Muscle of back (tissue), 11 donors: ENCODE data around the gene DHCR7. TPM values are rescaled to one million over a fixed set of nuclear protein-coding genes. Genes with fewer than 3 reads are reported as not detected.

Experiments used
- DNase-seq, 3 donors: peaks; one replicate each; pipeline versions ENCODE4 v3.0.0 to v3.0.0-alpha.2; 2013
- polyA plus RNA-seq, 10 donors: library from polyadenylated mRNA; unstranded; fragments of 120-200 nt; gene quantifications; one replicate each; pipeline ENCODE4 v1.2.1, GENCODE V29; 2013; ENCODE audit not compliant: insufficient read length in 10 of 10

The DHCR7 gene
- polyA plus RNA-seq, 10 donors = 9.3 to 19.6 (median 13.4) TPM

GRCh38 chr11:71387784-71388636, 60.2 kb downstream of the DHCR7 start:
- DNase-seq = no peak

- DNase-seq = no peak
Measured at GRCh38 chr11:71387200-71387599, 61.0 kb downstream of the DHCR7 start.

- DNase-seq = no peak
Measured at GRCh38 chr11:71386202-71386601, 62.0 kb downstream of the DHCR7 start.

- DNase-seq = no peak
Measured at GRCh38 chr11:71385091-71385490, 63.1 kb downstream of the DHCR7 start.

GRCh38 chr11:71384561-71384960, 63.6 kb downstream of the DHCR7 start:
- DNase-seq = no peak

Other genes starting within 250 kb of the DHCR7 start
- gene SHANK2, start 195.8 kb downstream of the DHCR7 start, polyA plus RNA-seq = 1 to 10 TPM in 9 of 10 donors, under 1 TPM in 1; 0.76 to 2.3 (median 1.4) TPM
- 10 to 100 TPM; 14.8 to 29.6 (median 20.2) TPM for gene NADSYN1, start 4.8 kb upstream of the DHCR7 start, polyA plus RNA-seq
- gene KRTAP5-7, start 78.9 kb upstream of the DHCR7 start, polyA plus RNA-seq = under 1 TPM in 1 of 10 donors, not detected in 9; 0.11 TPM
- under 1 TPM in 2 of 10 donors, not detected in 8; 0.17 TPM for gene KRTAP5-8, start 89.6 kb upstream of the DHCR7 start, polyA plus RNA-seq
- under 1 TPM in 3 of 10 donors, not detected in 7; 0.15 to 0.35 (median 0.21) TPM for gene KRTAP5-9, start 100.0 kb upstream of the DHCR7 start, polyA plus RNA-seq
- gene KRTAP5-10, start 117.2 kb upstream of the DHCR7 start, polyA plus RNA-seq = not detected
- under 1 TPM in 1 of 10 donors, not detected in 9; 0.59 TPM for gene KRTAP5-11, start 134.5 kb upstream of the DHCR7 start, polyA plus RNA-seq